GM19438 (cell line): Measurements from ENCODE around the gene ZNF777.
"Not testable (repeated sequence)": the region's sequence is repeated elsewhere in the genome, so short reads cannot be mapped to it uniquely, and the experiment has no call there.

Experiments
- ATAC-seq: cut with Tn5 transposase; IDR thresholded peaks from one replicate; pipeline ENCODE4 v1.9.1; 2021; ENCODE audit warnings: low read depth; ENCODE audit not compliant: unreplicated experiment

Gene ZNF777

DNA sequence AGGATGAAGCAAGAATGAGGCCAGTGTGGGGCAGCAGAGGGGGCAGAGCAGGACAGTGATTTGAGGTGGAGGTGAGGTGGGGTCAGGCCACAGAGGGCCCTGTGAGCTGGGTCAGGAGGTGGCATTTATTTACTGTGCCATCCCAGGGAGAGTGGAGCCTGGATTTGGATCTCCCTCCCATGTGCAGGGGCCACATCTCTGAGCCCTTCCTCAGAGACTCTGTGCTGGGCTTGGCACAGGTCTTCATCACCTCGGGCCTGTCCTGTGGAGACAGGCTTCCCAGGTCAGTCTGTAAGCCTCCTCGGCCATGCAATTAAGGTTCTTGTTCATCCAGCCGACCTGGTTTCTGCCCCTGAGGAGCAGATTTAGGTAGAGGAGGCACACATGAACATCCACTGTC is 40.9 kb downstream of the ZNF777 start:
- ATAC-seq = no peak

DNA sequence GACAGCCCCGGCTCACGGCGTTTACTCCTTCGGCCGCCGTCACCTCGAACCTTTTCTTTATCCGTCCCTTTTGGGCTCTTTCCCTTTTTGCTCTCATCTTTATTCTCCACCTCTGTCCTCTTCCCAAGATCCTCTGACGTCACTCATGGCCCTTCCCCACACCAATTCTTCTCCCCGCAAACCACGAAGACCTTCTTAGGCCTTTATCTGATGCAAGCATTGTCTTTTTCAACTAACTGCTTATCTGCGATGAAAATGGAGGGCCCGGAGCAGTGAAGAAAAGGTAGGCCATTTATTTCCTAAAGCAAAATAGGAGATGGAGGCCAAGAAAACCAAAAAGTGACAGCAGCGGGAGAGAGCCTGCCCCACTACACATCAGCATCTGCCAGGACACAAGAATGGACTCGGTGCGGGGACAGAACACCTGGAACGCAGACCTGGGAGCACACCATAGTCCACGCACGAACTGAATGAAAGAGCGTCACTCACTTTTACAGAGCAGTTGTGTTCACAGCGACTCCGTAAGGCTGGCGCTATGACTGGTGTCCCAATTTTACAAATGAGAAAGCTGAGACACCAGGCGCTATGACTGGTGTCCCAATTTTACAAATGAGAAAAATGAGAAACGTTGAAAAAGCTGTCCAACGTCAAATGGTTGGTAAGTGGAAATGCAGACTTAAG is 45.3 kb downstream of the ZNF777 start:
- no peak for ATAC-seq

DNA sequence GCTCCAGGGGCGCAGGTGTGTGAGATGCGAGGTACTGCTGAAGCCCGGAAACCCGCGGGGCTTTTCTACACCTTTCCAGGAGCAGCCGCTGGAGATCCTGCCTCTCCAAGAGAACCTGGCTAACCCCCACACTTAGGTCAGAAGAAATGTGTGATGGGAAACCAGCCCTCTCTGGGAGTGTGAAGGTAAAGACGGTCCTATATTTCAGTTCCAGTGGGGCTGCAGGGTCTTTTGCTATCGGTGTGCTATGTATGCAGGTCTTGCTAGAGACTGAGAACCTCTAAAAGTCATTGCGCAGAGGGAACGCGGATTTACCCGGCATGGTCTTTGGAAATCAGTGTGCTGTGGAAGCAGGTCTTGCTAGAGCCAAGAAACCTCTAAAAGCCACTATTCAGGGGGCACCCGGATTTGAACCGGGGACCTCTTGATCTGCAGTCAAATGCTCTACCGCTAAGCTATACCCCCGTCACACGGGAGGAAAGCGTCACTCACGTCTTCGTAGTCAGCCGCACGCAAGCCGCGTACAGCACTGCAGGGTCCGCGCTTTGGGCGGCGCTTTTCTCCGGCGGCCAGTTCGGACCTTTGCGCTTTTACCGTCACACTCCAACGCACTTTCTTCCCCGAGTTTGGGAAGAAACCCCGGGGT is 46.0 kb downstream of the ZNF777 start:
- ATAC-seq = no peak

DNA sequence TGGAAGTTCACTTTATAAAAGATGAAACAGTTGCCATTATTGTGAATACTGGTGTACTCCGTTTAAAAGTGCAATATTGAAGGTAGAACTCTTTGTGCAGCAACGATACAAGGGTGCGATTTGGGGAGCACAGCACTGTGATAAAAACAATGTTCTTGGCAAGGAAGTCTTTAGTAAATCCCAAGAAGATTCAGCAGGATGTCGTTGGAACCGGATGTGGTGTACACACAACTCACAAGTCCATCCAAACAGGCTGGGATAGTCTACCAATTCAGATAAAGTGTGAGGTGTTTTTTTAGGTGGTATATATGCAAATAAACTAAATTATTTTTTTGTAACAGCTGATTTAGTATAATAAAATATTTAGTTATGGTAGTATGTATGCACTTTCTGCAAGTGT is 46.7 kb downstream of the ZNF777 start:
- ATAC-seq = no peak

DNA sequence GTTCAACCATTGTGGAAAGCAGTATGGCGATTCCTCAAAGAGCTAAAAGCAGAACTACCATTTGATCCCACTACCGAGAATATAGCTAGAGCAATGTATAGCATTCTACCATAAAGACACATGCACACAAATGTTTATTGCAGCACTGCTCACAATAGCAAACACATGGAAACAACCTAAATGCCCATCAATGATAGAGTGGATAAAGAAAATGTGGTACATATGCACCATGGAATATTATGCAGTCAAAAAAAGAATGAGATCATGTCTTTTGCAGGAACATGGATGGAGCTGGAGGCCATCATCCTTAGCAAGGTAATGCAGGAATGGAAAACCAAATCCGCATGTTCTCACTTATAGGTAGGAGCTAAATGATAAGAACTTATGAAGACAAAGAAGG is 47.8 kb downstream of the ZNF777 start:
- ATAC-seq = not testable (repeated sequence)

DNA sequence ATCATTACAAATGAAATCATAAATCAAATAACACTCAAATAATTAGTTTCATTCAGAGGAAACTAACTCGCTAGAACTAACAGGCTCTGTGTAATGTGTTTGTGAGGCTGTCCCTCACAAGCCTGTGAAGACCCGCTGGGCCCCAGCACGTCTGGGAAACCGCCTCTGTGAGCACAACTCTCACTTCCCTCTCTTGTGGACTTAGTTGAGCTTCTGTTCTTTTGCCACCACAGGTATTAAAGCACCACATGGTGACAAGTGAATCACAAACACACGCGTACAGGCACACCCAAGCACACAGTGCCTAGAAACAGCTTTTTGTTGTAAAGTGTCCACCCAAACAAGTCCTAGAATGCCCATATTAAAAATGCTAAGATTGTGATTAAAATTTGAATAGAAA is 51.0 kb downstream of the ZNF777 start:
- no peak for ATAC-seq

DNA sequence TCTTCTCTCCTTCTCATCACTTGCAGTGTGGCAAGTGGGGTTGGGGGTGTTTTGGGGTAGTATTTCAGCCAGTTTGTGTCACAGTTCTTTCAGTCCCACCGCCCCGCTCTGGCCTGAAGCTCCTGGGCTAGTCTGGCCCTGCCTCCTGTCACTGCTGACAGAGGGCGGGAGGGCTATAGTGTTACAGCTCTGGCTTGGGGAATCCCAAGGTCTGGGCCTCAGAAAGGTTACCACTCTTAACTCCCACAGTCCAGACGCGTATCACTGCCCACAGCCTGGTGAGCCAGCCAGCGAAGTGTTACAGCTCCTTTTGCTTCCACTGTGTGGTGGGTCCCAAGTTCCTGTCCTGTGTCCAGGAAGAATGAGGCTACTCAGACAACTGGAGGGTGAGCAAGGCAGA is 56.0 kb downstream of the ZNF777 start:
- no peak for ATAC-seq

DNA sequence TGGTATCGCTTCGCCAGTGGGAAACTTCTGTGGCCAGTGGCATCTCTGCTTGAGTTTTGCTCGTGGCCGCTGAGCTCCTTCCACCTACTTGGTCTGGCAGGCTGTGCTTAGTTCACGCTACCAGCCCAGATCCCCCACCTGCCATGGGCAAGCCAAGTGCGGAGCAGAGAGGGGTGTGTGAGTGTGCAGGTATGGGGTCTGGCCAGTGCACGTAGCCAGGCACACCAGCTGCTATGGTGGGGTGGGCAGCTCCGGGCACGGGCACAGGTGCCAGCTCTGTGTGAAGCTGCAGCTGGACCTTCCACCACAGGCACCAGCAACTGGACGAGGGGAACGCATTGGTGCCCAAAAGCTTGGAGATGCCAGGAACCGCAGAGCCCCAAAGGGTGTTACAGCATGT is 56.5 kb downstream of the ZNF777 start:
- no peak for ATAC-seq

DNA sequence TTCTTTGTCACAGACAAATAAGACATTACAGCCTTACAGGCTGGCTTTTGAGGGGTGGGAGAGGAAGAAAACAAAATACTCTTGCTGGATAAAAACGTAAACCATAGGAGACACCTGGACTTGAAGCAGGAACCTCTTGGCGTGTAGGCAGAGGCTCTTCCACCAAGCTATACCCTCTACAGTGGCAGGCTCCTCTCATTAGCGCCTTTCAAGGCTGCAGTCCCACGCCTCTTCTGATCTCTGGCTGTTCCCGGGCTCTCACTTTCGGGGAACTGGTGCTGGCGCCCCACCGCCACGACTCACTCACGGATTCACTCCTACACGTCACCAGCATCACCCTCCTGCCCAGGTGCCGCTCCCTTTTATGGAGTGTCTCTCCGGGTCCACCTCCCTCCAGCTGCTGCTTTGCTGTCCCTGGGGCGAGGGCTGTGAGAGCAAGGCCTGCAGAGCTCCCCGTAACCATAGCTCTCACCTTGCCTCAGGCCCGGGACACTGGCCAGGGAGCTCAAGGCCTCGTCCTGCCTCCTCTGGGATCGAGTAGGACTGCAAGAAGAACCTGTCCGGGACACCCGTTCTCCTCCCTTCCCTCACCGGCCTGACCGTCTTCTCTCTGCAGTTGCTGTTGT is 62.6 kb downstream of the ZNF777 start:
- ATAC-seq = no peak

DNA sequence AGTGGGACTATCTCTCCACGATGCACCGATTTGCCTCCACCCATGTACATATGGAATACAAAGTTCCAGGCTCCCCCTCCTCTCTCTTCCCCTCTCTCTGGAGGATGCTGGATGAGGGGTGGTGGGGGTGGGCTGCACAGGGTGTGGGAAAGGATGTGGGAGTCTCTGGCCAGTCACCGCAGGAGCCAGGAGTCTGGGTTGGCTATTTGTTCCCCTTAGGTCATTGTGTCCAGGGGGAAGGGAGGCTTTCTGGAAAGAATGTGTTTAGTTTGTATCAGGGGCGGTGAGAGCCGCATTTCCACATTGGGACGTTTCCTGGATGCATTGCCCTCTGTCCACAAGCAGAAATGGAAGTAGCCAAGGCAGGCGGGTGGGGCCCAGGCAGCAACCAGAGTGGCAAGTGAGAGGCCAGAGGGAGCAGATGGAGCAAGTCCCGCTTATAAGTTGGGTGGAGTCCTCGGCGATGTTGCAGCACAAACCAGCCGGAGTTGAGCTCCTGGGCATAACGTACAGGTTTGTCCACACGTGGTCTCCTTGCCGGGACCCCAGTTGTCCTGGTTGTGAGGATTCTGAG is 63.3 kb downstream of the ZNF777 start:
- no peak for ATAC-seq

DNA sequence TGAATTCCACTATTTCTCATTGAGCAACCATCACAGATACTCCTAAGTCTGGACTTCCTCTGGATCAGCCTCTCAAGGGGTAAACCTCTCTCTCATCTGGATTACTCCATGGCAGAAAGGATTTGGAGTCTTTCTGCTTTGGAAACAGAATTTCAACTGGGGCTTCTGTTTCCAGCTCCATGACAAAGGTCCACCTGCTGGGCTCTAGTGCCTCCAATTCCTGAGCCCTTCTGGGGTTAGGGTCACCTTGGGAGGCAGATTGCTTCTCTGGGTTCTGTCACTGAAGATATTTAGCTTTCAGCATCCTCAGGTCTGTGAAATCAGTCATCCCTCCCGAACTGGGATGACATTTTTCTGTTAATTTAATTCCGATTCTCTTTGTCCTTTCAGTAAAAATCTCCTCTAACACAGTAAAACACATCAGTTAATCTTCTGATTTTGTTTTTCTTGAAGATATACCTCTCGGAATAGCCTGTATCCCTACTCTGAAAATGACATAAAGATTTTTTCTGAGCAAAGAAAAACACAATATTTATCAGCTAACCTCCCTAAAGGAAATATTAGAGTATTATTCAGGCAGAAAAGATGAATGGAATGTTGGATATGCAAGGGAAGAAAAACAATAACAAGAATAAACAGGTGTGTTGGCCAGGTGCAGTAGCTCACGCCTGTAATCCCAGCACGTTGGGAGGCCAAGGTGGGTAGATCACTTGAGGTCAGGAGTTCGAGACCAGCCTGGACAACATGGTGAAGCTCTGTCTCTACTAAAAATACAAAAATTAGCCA is 72.1 kb downstream of the ZNF777 start:
- ATAC-seq = not testable (repeated sequence)

DNA sequence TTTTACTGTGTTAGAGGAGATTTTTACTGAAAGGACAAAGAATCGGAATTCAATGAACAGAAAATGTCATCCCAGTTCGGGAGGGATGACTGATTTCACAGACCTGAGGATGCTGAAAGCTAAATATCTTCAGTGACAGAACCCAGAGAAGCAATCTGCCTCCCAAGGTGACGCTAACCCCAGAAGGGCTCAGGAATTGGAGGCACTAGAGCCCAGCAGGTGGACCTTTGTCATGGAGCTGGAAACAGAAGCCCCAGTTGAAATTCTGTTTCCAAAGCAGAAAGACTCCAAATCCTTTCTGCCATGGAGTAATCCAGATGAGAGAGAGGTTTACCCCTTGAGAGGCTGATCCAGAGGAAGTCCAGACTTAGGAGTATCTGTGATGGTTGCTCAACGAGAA is 74.3 kb downstream of the ZNF777 start:
- not testable (repeated sequence) for ATAC-seq

DNA sequence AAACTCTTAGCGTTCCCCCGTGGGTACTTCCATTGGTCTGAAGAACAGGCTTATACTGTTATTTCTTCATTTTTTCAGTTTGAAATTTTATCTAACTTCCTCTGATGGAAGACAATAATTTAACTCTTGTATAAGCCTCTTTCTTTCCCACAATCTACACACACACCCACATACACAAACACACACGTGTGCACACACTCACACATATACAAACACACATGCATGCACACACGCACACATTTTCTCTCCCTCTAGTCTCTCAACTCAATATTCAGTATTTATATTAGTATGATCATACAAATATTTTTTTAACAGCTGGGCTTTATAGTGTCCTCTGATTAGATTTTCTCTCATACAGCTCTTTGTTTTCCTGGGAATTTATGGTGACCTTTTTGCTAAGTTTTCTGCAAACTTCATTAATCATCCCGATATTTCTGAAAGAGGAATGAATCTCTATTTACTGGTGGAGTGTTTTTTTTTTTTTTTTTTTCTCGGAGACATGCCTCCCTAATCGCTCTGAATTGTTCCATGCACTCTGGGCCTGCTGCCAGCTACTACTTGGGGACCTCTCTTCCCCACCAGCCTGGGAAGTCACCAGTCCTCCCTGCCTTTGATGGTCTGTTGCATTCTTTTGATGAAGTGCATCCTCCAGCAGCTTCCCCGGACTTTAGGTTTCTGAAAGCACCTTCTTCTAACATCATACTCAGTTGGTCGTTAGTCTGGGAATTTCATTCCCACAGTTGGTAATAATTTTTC is 75.5 kb downstream of the ZNF777 start:
- no peak for ATAC-seq
